Immature natural killer cell (primary cell): ENCODE data around the gene ATP5PO. TPM values are rescaled to one million over a fixed set of nuclear protein-coding genes. Genes with fewer than 3 reads are reported as not detected.

Experiments
- DNase-seq, 3 donors: peaks; one replicate each; pipeline ENCODE4 v3.0.0; 2022; ENCODE audit warnings: mixed read lengths in 1 of 3
- H3K27ac Mint-ChIP-seq, 6 donors: one replicate each; pipeline ENCODE4 v1.8.0; 2020; ENCODE audit warnings: mixed read lengths in 6 of 6, mild to moderate bottlenecking in 5 of 6, inconsistent platforms in 4 of 6, moderate library complexity in 3 of 6
- H3K27me3 Mint-ChIP-seq, 3 donors: one replicate each; pipeline ENCODE4 v1.8.0; 2020 to 2021; ENCODE audit warnings: low read depth in 3 of 3, mild to moderate bottlenecking in 3 of 3, mixed read lengths in 3 of 3, moderate library complexity in 3 of 3, inconsistent platforms in 1 of 3
- H3K36me3 Mint-ChIP-seq, 3 donors: one replicate each; pipeline ENCODE4 v1.8.0; 2020; ENCODE audit warnings: mixed read lengths in 3 of 3, inconsistent platforms in 2 of 3, mild to moderate bottlenecking in 2 of 3
- H3K4me1 Mint-ChIP-seq, 2 donors: one replicate each; pipeline ENCODE4 v1.8.0; 2020; ENCODE audit warnings: inconsistent platforms in 2 of 2, mild to moderate bottlenecking in 2 of 2, mixed read lengths in 2 of 2, moderate library complexity in 1 of 2
- H3K4me3 Mint-ChIP-seq, 5 donors: one replicate each; pipeline ENCODE4 v1.8.0; 2020; ENCODE audit warnings: mild to moderate bottlenecking in 5 of 5, mixed read lengths in 5 of 5, inconsistent platforms in 3 of 5, moderate library complexity in 3 of 5
- H3K9me3 Mint-ChIP-seq, 6 donors: one replicate each; pipeline ENCODE4 v1.8.0; 2020; ENCODE audit warnings: mild to moderate bottlenecking in 6 of 6, mixed read lengths in 6 of 6, inconsistent platforms in 4 of 6, moderate library complexity in 3 of 6
- polyA plus RNA-seq, 3 donors: library from polyadenylated mRNA; unstranded; fragments of 300-500 nt; fragmentation: Illumina TruSeq; gene quantifications; one replicate each; pipeline ENCODE4 v1.2.3, GENCODE V29; 2021

Gene ATP5PO
- polyA plus RNA-seq = 100 to 1,000 TPM; 280 to 387 (median 352) TPM

DNA sequence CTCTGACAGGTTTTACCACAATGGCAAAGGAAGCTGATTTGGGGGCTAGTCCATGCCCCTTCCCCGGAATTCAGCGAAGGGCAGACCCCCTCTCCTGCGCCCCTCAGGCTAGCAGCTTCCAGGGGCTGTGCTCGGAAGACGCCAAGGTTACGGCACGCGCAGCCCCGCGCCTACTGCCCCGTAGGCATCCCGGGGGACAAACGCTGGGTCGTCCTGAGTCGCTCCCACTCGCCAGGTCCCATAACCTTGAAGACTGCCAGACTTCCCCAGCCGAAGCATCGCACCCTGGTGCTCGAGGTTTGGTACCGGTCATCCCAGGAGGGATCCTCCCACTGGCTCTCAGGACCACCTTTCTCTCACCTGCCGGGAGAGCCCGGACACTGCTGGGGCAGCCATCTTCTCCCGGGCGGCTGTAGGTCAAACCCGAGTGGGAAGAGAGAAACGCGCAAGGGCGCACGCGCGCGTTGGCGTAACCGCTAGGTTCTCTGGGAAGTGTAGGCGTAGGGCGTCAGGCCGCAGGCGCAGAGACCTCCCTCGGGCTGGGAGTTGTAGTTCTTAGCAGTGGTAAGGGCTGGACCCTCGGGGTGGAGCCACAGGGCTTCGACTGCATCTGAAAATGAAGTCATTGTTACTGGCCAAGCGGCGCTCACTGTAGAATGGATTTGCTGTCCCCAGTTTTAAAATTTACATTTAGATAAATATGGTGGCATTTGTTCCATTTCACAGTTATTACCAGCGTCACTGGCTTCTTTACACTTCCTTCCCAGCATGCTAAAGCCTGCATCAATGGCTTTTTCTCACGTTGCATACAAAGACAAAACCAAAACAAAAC lies at the start of gene ATP5PO:
TSS of gene ATP5PO (minus strand) at position 437 of the 832 bp plus-strand sequence. CDS start at position 396, 41 bp downstream.
- Mint-ChIP-seq H3K9me3 (no peaks in the 10 kb centered on the region), H3K27ac (peak within 1 kb of the TSS; percentile 95 to 98 (median 97)), H3K36me3 (peaks cover 4 to 8% (median 4%) of the 10 kb centered on the region in 3 donors), H3K4me1 (peaks cover 31 to 48% of the 10 kb centered on the region in 2 donors), H3K4me3 (peak within 1 kb of the TSS; percentile 97 to 99 (median 98)), H3K27me3 (peaks cover 0 to 4% (median 3%) of the 10 kb centered on the region in 3 donors)
- DNase-seq = peak; percentile 95 to 96 (median 96)

DNA sequence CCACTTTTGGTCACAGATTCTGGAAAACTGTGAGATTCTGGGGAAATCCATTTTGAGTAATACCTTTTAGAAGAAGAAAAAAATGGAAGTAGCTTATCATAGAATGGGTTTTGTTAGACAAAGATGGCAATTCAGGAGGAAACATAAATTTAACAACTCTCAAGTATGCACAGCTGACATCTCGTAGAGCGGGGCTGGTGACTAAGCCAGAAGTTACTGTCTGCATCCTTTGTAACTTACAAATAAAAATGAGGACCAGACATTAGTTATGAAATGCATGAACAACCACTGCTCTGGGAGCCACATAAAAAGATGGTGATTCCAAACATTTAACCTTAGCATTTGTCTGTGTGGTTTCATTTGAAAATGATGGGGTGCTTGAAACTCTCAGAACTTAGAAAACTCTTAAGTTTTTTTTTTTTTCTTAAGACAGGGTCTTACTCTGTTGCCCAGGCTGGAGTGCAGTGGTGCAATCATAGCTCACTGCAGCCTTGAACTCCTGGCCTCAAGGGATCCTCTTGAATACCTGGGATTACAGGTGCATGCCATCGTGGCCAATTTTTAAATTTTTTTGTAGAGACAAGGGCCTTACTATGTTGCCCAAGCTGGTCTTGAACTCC lies 49.2 kb upstream of the ATP5PO start:
- Mint-ChIP-seq H3K27me3 (no peaks in the 10 kb centered on the region), H3K9me3 (peaks cover 0 to 6% (median 4%) of the 10 kb centered on the region in 6 donors), H3K27ac (no peak overlapping the region), H3K4me1 (peaks cover 5% of the 10 kb centered on the region in 2 donors), H3K36me3 (peaks cover 0 to 7% (median 5%) of the 10 kb centered on the region in 3 donors), H3K4me3 (no peak overlapping the region)
- DNase-seq = no peak

DNA sequence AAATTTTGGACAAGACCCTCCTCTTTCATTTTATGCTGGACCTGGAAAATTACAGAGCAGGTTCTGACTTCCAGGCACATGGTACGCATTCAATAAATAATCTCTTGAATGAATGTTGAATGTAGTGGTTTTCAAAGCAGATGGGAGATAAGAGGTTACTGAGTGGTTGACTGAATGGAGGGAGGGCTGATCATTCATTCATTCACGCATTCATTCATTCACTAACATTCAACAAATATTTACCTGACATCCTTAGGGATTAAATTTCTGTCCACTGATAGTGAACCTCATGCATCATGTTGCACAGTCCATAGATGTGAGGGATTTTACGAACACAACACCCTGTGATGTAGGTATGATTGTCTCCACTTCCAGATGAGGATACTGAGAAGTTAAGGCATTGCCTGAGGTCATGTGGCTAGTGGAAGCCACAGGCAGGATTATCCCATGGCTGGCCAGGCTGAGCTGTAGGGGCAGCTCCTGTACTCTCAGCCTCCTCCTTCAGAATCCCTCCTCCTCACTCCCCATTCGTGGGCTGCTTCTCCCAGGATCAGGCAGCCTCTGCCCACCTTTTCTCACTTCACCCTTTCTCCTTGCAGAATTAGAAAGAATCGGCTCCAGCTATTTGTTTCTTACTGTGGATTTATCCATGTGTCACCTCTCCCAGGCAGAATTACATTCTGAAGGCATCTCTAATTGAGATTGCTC lies 48.4 kb upstream of the ATP5PO start:
- Mint-ChIP-seq H3K27me3 (no peaks in the 10 kb centered on the region), H3K4me1 (peaks cover 5% of the 10 kb centered on the region in 2 donors), H3K36me3 (peaks cover 5 to 11% (median 5%) of the 10 kb centered on the region in 3 donors), H3K27ac (no peak overlapping the region), H3K9me3 (peaks cover 4 to 10% (median 8%) of the 10 kb centered on the region in 6 donors), H3K4me3 (no peak overlapping the region)
- DNase-seq = no peak

DNA sequence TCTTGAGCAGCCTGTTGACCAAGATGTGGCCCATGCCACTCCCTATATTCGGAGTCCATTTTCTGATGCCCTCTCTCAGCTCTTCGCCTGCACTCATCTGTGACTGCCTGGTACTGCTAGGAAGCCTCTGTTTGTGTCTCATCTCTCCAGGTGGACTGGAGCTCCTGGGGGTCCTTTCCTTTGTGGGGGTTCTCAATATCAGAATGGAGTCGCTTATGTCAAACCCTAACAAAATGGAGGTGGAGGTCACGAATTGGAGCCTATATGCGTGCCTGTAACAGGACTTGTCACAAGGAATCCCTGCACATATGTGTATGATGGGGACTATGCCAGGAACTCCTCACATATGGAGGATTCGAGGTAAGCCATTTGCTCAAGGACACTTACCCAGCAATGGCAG lies 46.7 kb upstream of the ATP5PO start:
- H3K4me1 Mint-ChIP-seq = peaks cover 0 to 2% of the 10 kb centered on the region in 2 donors
- H3K36me3 Mint-ChIP-seq = peaks cover 5 to 15% (median 9%) of the 10 kb centered on the region in 3 donors
- H3K4me3 Mint-ChIP-seq = no peak overlapping the region
- H3K9me3 Mint-ChIP-seq = peaks cover 4 to 15% (median 10%) of the 10 kb centered on the region in 6 donors
- no peak overlapping the region for H3K27ac Mint-ChIP-seq
- no peaks in the 10 kb centered on the region for H3K27me3 Mint-ChIP-seq
- DNase-seq = no peak

DNA sequence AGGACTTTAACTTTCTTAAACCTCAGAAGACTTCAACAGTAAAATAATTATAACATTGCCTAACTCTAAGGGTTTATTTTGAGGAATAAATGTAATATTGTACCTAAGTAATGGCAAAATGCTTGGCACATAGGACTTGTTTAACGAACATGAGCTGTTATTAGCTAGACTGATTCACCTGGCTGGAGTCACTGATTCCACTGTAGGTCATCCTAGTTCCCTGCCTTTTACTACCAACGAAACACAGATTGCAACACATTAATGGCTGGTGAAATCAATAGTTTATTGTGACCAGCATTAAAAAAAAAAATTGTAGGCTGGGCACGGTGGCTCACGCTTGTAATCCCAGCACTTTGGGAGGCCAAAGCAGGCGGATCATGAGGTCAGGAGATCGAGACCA lies 45.5 kb upstream of the ATP5PO start:
- Mint-ChIP-seq H3K36me3 (peaks cover 5 to 15% (median 9%) of the 10 kb centered on the region in 3 donors), H3K4me3 (no peak overlapping the region), H3K4me1 (peaks cover under 1 to 1% of the 10 kb centered on the region in 2 donors), H3K9me3 (peaks cover 4 to 15% (median 10%) of the 10 kb centered on the region in 6 donors), H3K27me3 (no peaks in the 10 kb centered on the region), H3K27ac (no peak overlapping the region)
- DNase-seq = no peak

DNA sequence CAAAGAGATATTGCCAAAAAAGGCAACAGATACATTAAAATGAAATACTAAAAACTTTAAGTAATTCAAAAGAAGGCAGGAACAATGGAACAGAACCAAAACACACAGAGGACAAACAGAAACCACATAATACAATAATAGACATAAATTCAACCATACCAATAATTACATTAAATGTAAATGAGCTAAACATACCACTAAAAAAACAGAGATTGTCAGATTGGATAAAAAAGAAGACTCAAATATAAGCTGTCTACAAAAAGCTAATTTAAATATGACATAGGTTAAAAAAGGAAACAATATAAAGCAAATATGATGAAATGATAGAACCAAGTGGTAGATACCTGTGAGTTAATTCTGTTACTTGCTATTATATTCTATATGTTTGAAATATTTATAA lies 44.1 kb upstream of the ATP5PO start:
- no peak overlapping the region for H3K4me3 Mint-ChIP-seq
- peaks cover 8 to 14% of the 10 kb centered on the region in 2 donors for H3K4me1 Mint-ChIP-seq
- no peak for DNase-seq
- H3K27ac Mint-ChIP-seq = no peak overlapping the region
- no peaks in the 10 kb centered on the region for H3K27me3 Mint-ChIP-seq
- H3K36me3 Mint-ChIP-seq = peaks cover 5 to 15% (median 9%) of the 10 kb centered on the region in 3 donors
- H3K9me3 Mint-ChIP-seq = peaks cover 4 to 15% (median 10%) of the 10 kb centered on the region in 6 donors

- H3K27ac Mint-ChIP-seq = peak overlapping the region in 2 of 6 donors; percentile 57 to 69
- no peak overlapping the region for H3K4me3 Mint-ChIP-seq
- H3K4me1 Mint-ChIP-seq = peaks cover 48 to 51% of the 10 kb centered on the region in 2 donors
- H3K36me3 Mint-ChIP-seq = peaks cover under 1 to 6% (median 4%) of the 10 kb centered on the region in 3 donors
- H3K27me3 Mint-ChIP-seq = peaks cover 0 to 7% (median under 1%) of the 10 kb centered on the region in 3 donors
- peaks cover under 1 to 9% (median 3%) of the 10 kb centered on the region in 6 donors for H3K9me3 Mint-ChIP-seq
- no peak for DNase-seq
Measured at GRCh38 chr21:33954395-33954794, 38.8 kb upstream of the ATP5PO start.

GRCh38 chr21:33951276-33952178 lies 35.9 kb upstream of the ATP5PO start:
- no peak for DNase-seq
- Mint-ChIP-seq H3K27me3 (peaks cover 14 to 25% (median 15%) of the 10 kb centered on the region in 3 donors), H3K4me1 (peaks cover 77 to 80% of the 10 kb centered on the region in 2 donors), H3K27ac (peak overlapping the region; percentile 90 to 98 (median 94)), H3K9me3 (peaks cover 0 to 1% (median 0%) of the 10 kb centered on the region in 6 donors), H3K36me3 (no peaks in the 10 kb centered on the region), H3K4me3 (peak overlapping the region; percentile 57 to 77 (median 67))

DNA sequence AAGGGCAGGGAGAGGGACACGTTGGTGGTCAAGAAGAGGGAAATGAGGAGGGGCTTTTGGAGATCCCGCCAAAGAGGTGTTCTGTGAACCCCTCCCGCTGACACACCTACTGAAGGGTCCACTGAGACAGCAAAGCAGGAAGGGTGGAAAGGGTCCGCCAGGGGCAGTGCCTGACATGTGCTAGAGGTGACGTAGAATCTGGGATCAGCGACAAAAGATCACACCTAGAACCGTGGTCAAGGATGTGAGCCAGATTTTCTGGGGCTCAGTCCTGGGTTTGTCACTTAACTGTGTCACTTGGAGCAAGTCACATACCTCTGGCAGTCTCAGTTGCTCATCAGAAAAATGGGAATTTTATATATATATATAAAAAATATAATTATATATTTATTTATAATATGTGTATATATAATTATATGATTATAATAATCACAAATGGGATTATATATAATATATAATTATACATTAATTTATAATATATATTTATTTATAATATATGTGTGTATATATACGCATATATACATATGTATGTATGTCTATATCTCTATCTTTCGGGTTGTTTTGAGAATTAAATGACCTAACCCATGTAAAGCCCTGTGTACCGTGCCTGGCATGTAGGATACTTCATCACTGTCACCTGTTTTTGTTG lies 35.0 kb upstream of the ATP5PO start:
- Mint-ChIP-seq H3K9me3 (peaks cover 0 to 1% (median 0%) of the 10 kb centered on the region in 6 donors), H3K4me3 (peak overlapping the region; percentile 61 to 82 (median 76)), H3K27ac (peak overlapping the region; percentile 96 to 99 (median 98)), H3K4me1 (peaks cover 82 to 84% of the 10 kb centered on the region in 2 donors), H3K27me3 (peaks cover 14 to 25% (median 15%) of the 10 kb centered on the region in 3 donors), H3K36me3 (no peaks in the 10 kb centered on the region)
- peak; percentile 37 to 54 (median 43) for DNase-seq

GRCh38 chr21:33949516-33950430 lies 34.2 kb upstream of the ATP5PO start:
- Mint-ChIP-seq H3K9me3 (no peaks in the 10 kb centered on the region), H3K4me3 (peak overlapping the region; percentile 61 to 82 (median 76)), H3K27ac (peak overlapping the region; percentile 96 to 99 (median 98)), H3K36me3 (no peaks in the 10 kb centered on the region), H3K4me1 (peaks cover 82 to 83% of the 10 kb centered on the region in 2 donors), H3K27me3 (peaks cover 14 to 25% (median 15%) of the 10 kb centered on the region in 3 donors)
- DNase-seq = peak; percentile 72 to 75 (median 74)

DNA sequence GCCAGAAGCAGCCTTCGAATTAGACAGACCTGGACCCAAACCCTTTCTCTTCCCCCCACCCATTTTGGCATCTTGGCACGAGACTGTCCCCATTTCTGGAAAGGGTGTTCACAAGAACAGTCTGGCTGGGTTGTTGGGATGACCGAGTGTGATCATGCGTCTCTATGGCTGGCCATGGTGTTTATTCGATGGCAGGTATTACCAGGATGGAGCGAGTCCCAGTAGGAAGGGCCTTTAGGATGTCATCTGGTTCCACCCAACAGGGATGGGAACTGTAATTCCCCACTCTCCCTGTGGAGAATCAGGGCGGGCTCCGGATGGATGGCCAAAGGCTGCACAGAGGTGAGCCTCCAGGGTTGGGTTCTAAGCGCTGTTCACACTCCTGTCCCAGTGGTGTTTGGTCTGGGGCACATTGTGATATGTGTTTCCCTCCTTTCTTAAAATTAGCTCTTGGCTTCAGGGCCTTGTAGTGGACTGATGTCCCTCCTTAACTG lies 33.4 kb upstream of the ATP5PO start:
- Mint-ChIP-seq H3K36me3 (no peaks in the 10 kb centered on the region), H3K27ac (peak overlapping the region; percentile 96 to 99 (median 98)), H3K4me3 (peak overlapping the region; percentile 61 to 82 (median 76)), H3K27me3 (peaks cover 14 to 25% (median 15%) of the 10 kb centered on the region in 3 donors), H3K9me3 (no peaks in the 10 kb centered on the region), H3K4me1 (peaks cover 80 to 87% of the 10 kb centered on the region in 2 donors)
- no peak for DNase-seq
